ENCODE data around the gene PXT1.
A peak's percentile ranks its signal among the peaks of the same experiment; 100 is the strongest.
"Not testable (repeated sequence)": the region's sequence is repeated elsewhere in the genome, so short reads cannot be mapped to it uniquely, and the experiment has no call there.

PXT1 gene

GRCh38 chr6:36442671-36443470, at the start of gene PXT1, which contains the start of gene KCTD20:
Gene PXT1, minus strand, starts transcription at chr6:36442854. Its CDS starts 16,772 bp downstream, at chr6:36426082.
Gene KCTD20, plus strand, starts transcription at chr6:36443000. Its CDS starts 27,098 bp downstream, at chr6:36470098.
- DNase-seq, result peak; percentile 63

- DNase-seq, result no peak
Observed at GRCh38 chr6:36492092-36492491, 49.4 kb upstream of the PXT1 start.

GRCh38 chr6:36491378-36491965, 48.8 kb upstream of the PXT1 start:
- DNase-seq, result no peak

- DNase-seq, result no peak
Observed at GRCh38 chr6:36489426-36489825, 46.8 kb upstream of the PXT1 start.

GRCh38 chr6:36488221-36488620, 45.6 kb upstream of the PXT1 start:
- no peak for DNase-seq

GRCh38 chr6:36487698-36488097, 45.0 kb upstream of the PXT1 start:
- no peak for DNase-seq

- DNase-seq, result no peak
Observed at GRCh38 chr6:36484736-36485135, 42.1 kb upstream of the PXT1 start.

- DNase-seq, result not testable (repeated sequence)
Observed at GRCh38 chr6:36483326-36483725, 40.7 kb upstream of the PXT1 start.

GRCh38 chr6:36479256-36479655, 36.6 kb upstream of the PXT1 start:
- no peak for DNase-seq

- DNase-seq, result no peak
Observed at GRCh38 chr6:36478051-36478526, 35.4 kb upstream of the PXT1 start.

- DNase-seq, result no peak
Observed at GRCh38 chr6:36469946-36470345, 27.3 kb upstream of the PXT1 start.

GRCh38 chr6:36469148-36469661, 26.6 kb upstream of the PXT1 start:
- no peak for DNase-seq

- no peak for DNase-seq
Observed at GRCh38 chr6:36467625-36468024, 25.0 kb upstream of the PXT1 start.

GRCh38 chr6:36464233-36464632, 21.6 kb upstream of the PXT1 start:
- no peak for DNase-seq

GRCh38 chr6:36463676-36464075, 21.0 kb upstream of the PXT1 start:
- DNase-seq, result no peak

GRCh38 chr6:36461646-36462045, 19.0 kb upstream of the PXT1 start:
- no peak for DNase-seq

- no peak for DNase-seq
Observed at GRCh38 chr6:36460916-36461315, 18.3 kb upstream of the PXT1 start.

GRCh38 chr6:36459501-36459900, 16.8 kb upstream of the PXT1 start:
- DNase-seq, result no peak

- no peak for DNase-seq
Observed at GRCh38 chr6:36455486-36456027, 12.9 kb upstream of the PXT1 start.

GRCh38 chr6:36452897-36453296, 10.2 kb upstream of the PXT1 start:
- DNase-seq, result not testable (repeated sequence)

GRCh38 chr6:36449173-36449572, 6.5 kb upstream of the PXT1 start:
- DNase-seq, result not testable (repeated sequence)

GRCh38 chr6:36445621-36446020, 3.0 kb upstream of the PXT1 start:
- no peak for DNase-seq

GRCh38 chr6:36444470-36444869, 1.8 kb upstream of the PXT1 start:
- DNase-seq, result no peak

Data from DMS 273 treated with DMSO at 0.1 percent for 48 hours (cell line).